ENCODE measurements around the gene MARCOL.

MARCOL gene

DNA sequence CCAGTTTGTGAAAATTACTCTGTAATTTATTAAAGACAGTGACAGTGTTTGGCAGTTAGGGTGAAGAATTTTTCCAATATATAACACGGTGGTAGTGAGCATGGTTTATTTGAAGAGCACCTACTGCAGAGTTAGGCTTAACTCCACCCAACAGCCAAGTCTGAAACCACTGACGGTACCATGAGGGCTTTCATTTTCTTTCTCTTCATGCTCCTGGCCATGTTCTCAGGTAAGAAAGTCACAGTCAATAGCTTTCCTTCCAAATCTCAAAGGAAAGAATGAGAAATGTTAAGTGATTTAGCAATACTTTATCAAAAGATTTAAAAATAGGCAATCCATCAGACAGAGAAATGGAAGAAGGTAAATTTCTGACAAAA lies at the start of gene MARCOL:
MARCOL (plus strand) TSS at position 108 of the 377 bp plus-strand sequence; CDS start at position 181, 73 bp downstream.
- DNase-seq (ENCODE audit: low read depth, low spot score): no peak
- H3K27ac ChIP-seq: no peak within 1 kb of the TSS

GRCh38 chr5:148191010-148191409 lies 47.3 kb upstream of the MARCOL start:
- H3K27ac ChIP-seq: no peak overlapping the region
- DNase-seq (ENCODE audit: low read depth, low spot score): no peak

DNA sequence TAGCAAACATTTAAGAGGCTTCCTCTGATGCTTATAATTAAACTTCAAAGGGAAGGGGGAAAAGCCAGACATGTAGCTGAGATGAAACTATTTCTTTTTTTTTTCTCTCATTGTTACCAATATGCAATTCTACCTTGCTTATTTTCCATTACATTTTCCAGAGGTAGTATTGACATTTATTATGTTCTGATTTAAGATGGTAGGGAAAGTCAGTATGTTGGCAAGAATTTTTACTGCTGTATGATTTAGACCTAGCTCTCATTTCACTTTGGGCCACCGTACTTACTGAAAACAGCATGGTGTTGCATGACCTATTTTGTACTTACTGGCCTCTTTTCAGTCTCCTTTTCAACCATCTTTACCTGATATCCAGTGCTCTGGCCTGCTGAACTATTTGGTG lies 45.1 kb upstream of the MARCOL start:
- no peak for DNase-seq (ENCODE audit: low read depth, low spot score)
- H3K27ac ChIP-seq: peak overlapping the region; percentile 59

DNA sequence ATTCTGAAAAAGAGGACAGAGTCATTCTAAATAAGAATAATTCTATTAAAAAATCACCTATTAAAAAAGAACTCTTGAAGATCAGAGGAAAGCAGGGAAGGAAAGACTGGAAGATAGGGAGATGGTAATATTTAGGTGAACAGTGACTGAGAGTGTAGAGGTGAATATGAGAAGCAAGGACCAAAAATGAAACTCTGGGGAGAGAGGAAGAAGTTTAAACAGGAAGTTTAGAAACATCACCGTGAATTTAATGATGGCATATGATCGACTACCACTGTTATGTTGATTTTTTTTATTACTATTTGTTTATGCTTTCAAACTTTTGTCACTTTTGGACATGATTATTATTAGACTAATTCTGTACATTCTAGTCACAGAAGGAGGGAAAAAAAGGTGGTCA lies 37.2 kb upstream of the MARCOL start:
- DNase-seq (ENCODE audit: low read depth, low spot score): no peak
- no peak overlapping the region for H3K27ac ChIP-seq

DNA sequence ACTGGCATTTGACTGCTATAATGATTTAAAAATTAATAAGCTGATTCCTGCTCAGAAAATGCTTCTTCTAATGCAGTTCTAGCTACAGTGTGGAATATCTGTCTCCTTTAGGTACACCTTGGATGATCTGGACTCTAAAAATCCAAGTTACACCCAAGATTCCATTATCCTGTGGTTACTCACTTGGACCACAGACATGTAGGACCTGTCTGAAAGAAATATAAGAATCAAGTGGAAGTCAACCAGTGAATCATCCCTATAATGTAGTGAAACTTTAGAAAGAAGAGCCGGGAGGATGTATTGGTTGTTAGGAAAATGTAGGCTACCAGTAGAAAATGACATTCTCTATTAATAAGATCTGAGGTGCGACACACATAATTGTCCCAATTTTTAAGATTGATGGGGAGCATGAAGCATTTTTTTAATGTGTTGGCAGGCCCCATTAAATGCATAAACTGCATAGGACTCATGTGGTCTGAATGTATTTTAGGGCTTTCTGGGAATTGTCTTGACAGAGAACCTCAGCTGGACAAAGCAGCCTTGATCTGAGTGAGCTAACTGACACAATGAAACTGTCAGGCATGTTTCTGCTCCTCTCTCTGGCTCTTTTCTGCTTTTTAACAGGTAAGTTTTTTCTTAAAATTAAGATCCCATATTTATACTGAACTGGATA lies 35.7 kb upstream of the MARCOL start, which contains the start of gene SPINK6:
SPINK6 (plus strand) TSS at position 512 of the 673 bp plus-strand sequence; CDS start at position 567, 55 bp downstream.
- H3K27ac ChIP-seq: peak within 1 kb of the TSS; percentile 83
- DNase-seq (ENCODE audit: low read depth, low spot score): peak; percentile 86

GRCh38 chr5:148205044-148205806 lies 33.1 kb upstream of the MARCOL start:
- no peak for DNase-seq (ENCODE audit: low read depth, low spot score)
- H3K27ac ChIP-seq: no peak overlapping the region

DNA sequence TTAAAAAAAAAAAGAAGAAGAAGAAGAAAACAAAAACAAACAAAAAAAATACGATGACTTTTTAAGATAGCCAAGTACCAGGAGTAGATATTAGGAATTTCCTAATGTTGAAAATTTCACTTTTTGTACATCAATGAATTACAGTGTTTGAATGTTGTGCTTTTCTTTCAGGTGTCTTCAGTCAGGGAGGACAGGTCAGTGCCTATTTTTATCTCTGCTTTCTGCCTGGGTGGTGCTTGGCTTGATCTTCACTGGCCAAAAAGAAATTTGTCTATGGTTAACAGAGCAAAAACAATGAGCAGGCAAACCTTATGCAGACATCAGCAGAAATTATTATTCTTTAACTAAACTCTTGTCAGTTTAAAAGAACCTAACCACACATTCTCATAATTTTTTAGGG lies 32.5 kb upstream of the MARCOL start:
- no peak overlapping the region for H3K27ac ChIP-seq
- no peak for DNase-seq (ENCODE audit: low read depth, low spot score)

- no peak for DNase-seq (ENCODE audit: low read depth, low spot score)
- H3K27ac ChIP-seq: no peak overlapping the region
Observed at GRCh38 chr5:148206620-148207019, 31.7 kb upstream of the MARCOL start.

- H3K27ac ChIP-seq: peak overlapping the region; percentile 46
- DNase-seq (ENCODE audit: low read depth, low spot score): no peak
Observed at GRCh38 chr5:148208226-148208625, 30.1 kb upstream of the MARCOL start.

GRCh38 chr5:148209151-148209770 lies 29.1 kb upstream of the MARCOL start:
- peak overlapping the region; percentile 46 for H3K27ac ChIP-seq
- DNase-seq (ENCODE audit: low read depth, low spot score): no peak

- no peak for DNase-seq (ENCODE audit: low read depth, low spot score)
- no peak overlapping the region for H3K27ac ChIP-seq
Observed at GRCh38 chr5:148214665-148215185, 23.6 kb upstream of the MARCOL start.

DNA sequence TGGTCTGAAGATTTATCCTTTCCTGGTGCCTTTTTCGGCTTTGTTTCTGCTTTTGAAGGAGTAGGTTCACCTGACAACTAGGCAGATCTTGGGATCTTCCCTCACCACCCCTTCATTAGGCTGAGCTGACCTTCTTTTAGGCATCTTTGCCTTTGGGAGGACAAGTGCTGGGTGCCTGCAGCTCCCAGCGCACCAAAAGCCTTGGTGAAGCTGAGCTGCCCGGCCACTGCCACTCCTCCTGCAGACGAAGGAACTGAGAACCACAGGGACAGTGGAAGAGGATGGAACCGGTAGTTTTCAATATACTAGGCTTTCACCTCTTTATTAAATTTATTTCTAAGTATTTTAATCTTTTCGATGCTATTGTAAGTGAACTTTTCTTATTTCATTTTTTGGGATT lies 16.8 kb upstream of the MARCOL start:
- no peak for DNase-seq (ENCODE audit: low read depth, low spot score)
- no peak overlapping the region for H3K27ac ChIP-seq

DNA sequence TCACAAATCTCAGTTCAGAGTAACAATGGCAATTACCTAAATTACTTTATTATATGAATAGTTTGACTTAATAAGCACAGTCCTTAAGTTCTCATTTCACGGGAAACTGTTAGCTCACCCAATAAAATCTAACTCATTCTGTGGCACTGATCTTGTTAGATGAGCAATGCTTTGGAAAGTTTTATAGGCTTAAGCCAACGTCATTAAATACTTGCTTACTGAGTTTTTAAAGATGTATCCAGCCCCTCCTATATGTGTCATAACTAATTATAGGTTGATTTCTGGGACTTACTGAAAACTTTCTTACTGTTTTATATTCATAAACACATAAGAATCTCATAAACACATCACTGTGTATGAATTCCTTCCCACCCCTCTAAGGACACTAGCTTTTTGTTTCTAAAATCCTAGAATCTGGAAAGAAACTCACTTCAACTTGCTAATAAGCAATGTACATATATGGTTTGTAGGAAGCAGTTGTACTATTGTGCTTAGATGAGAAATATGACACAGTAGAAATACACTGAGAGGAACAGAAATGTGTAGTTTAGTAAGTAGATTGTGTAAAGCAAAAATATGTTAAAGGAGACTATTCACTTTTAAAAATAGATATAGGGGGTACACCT lies 14.1 kb upstream of the MARCOL start:
- H3K27ac ChIP-seq: peak overlapping the region; percentile 87
- DNase-seq (ENCODE audit: low read depth, low spot score): peak; percentile 88

- no peak for DNase-seq (ENCODE audit: low read depth, low spot score)
- no peak overlapping the region for H3K27ac ChIP-seq
Observed at GRCh38 chr5:148228392-148228984, 9.8 kb upstream of the MARCOL start.

GRCh38 chr5:148229840-148230239 lies 8.5 kb upstream of the MARCOL start:
- no peak overlapping the region for H3K27ac ChIP-seq
- DNase-seq (ENCODE audit: low read depth, low spot score): no peak

DNA sequence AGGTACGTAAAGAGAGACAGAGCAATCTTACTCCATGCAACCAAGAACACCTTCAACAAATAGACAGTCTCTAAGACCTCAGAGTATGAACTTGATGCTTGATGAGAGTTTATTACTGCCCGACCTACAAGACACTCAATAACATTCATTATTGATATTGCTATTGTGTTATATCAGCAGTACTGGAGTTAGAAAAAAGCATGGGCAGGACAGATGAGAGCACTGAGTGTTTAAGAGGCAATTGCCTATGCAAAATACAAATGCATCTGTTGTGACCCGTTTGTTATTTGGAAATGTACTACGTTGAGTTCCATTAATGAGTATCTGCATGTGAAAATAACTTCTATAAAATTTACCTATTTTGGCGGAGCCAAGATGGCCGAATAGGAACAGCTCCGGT lies 8.1 kb upstream of the MARCOL start:
- no peak overlapping the region for H3K27ac ChIP-seq
- DNase-seq (ENCODE audit: low read depth, low spot score): no peak

GRCh38 chr5:148237785-148238417 lies 424 bp upstream of the MARCOL start:
- no peak for DNase-seq (ENCODE audit: low read depth, low spot score)
- no peak overlapping the region for H3K27ac ChIP-seq

DNA sequence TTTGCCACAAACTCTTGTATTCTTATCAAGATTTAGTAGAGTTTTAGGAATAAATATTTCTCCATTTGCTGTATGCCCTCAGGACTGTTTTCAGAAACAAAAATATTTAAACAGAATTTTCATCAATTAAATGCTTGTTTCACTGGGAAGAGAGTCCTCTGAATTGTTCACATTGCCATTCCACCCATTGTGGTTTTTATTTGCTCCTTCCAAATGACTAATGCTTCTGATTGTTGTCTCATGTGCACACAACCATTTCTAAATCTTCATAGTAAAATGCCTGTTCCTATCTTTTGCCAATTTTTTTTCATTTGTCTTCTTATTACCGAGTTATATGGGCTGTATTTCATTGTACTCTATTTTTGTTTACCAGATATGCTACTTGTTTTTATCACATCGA lies 10.6 kb downstream of the MARCOL start:
- DNase-seq (ENCODE audit: low read depth, low spot score): no peak
- H3K27ac ChIP-seq: no peak overlapping the region

GRCh38 chr5:148255456-148255855 lies 17.1 kb downstream of the MARCOL start:
- H3K27ac ChIP-seq: peak overlapping the region; percentile 24
- DNase-seq (ENCODE audit: low read depth, low spot score): no peak

- no peak for DNase-seq (ENCODE audit: low read depth, low spot score)
- no peak overlapping the region for H3K27ac ChIP-seq
Observed at GRCh38 chr5:148259288-148259687, 21.0 kb downstream of the MARCOL start.

All from epithelial cell of prostate (primary cell).